OCI-LY1 (cell line): ENCODE results near the gene PTPRD.

Experiments
- CTCF ChIP-seq: fragments of 200-600 bp; sonication (generic), shearing (Covaris generic); IDR thresholded peaks from 2 replicates; pipeline ENCODE4 v1.5.1; 2017; ENCODE audit warnings: mild to moderate bottlenecking, antibody characterized with exemption, low read length, moderate library complexity, mixed read lengths
- EZH2 ChIP-seq: fragments of 200-600 bp; sonication (generic), shearing (Covaris generic); IDR thresholded peaks from 2 replicates; pipeline ENCODE4 v1.8.0; 2017; ENCODE audit warnings: borderline replicate concordance, mixed run types, mild to moderate bottlenecking, antibody characterized with exemption, low read length, moderate library complexity, mixed read lengths

- TF ChIP-seq CTCF: no peak
- no peak for TF ChIP-seq EZH2
These were observed 64.5 kb downstream of the PTPRD start for GRCh38 chr9:10548348-10548747.
